Measurements from ENCODE around the gene KLF9. TPM values are rescaled to one million over a fixed set of nuclear protein-coding genes. Genes with fewer than 3 reads are reported as not detected.

The KLF9 gene
- total RNA-seq, 4 donors from 2014 or later = 13.7 to 71.0 (median 17.3) TPM

DNA sequence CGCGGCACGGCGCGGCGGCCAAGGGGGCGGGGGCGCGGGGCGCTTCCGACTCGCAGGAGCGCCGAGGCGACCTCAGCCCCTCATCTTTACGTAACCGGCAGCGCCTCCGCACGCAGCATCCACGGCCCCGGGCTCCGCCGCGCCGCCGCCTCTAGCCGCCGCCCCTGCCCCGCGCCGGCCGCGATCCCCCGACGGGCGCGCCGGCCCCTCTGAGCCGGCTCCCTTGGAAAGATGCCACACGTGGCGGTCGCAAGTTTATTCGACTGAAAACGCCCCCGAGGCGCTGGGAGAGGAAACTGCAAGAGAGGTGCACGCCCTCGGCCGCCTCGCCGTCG is 1.0 kb downstream of the KLF9 start:
- peaks cover 0 to 3% (median 0%) of the 10 kb centered on the region in 3 donors for H3K36me3 ChIP-seq
- H3K27ac ChIP-seq = peak overlapping the region; percentile 96 to 100 (median 100)
- H3K4me1 ChIP-seq = peaks cover 23 to 65% (median 24%) of the 10 kb centered on the region in 3 donors
- peak; percentile 72 for DNase-seq
- intact Hi-C loops (cut with DNase I) = no loop called here
- H3K9me3 ChIP-seq = no peaks in the 10 kb centered on the region
- peak overlapping the region; percentile 78 to 96 (median 88) for H3K4me3 ChIP-seq
- H3K27me3 ChIP-seq = no peaks in the 10 kb centered on the region
- no CpG with 5 or more reads among the region's 53 CpGs for WGBS, 2 donors
- TF ChIP-seq, protein P1, sequence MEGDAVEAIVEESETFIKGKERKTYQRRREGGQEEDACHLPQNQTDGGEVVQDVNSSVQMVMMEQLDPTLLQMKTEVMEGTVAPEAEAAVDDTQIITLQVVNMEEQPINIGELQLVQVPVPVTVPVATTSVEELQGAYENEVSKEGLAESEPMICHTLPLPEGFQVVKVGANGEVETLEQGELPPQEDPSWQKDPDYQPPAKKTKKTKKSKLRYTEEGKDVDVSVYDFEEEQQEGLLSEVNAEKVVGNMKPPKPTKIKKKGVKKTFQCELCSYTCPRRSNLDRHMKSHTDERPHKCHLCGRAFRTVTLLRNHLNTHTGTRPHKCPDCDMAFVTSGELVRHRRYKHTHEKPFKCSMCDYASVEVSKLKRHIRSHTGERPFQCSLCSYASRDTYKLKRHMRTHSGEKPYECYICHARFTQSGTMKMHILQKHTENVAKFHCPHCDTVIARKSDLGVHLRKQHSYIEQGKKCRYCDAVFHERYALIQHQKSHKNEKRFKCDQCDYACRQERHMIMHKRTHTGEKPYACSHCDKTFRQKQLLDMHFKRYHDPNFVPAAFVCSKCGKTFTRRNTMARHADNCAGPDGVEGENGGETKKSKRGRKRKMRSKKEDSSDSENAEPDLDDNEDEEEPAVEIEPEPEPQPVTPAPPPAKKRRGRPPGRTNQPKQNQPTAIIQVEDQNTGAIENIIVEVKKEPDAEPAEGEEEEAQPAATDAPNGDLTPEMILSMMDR (IDR thresholded peaks at IDR 0.05) = no peak
- TF ChIP-seq POLR2A (IDR thresholded peaks at IDR 0.05) = no peak

DNA sequence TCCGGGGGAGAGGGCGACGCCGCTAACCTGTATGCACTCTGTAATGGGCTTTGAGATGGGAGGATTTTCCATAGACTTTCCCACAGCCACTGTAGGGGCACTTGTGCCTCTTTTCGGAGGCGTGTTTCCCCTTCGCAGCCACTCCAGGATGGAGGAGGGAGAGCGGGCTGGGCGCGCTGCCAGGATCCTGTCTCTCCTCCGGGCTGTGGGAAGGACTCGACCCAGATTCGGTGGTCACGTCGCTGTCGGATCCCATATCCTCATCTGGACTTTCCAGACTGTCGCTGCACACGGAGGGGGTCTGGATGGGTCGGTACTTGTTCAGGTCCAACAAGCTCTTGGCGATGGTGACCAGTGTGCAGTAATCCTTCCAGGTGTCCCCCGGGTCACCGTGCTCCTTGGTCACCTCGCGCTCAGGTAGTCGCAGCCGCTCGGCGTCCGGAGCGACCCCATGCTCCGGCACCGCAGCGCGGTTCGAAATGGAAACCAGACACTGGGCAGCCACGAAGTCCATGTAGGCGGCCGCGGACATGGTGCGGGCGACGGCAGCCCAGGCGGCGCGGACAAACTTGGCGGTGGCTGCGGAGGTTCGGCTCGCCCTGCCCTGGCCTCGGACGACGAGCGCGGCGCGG is 1.5 kb downstream of the KLF9 start:
- Histone ChIP-seq H3K9me3 (no peaks in the 10 kb centered on the region), H3K4me1 (peaks cover 19 to 65% (median 22%) of the 10 kb centered on the region in 3 donors), H3K27ac (peak overlapping the region; percentile 96 to 100 (median 100)), H3K4me3 (peak overlapping the region; percentile 78 to 96 (median 88)), H3K36me3 (peaks cover 0 to 8% (median 0%) of the 10 kb centered on the region in 3 donors), H3K27me3 (no peaks in the 10 kb centered on the region)
- TF ChIP-seq, protein P1 (IDR thresholded peaks at IDR 0.05) = no peak
- TF ChIP-seq POLR2A (IDR thresholded peaks at IDR 0.05) = no peak
- DNase-seq = peak; percentile 27
- 2% methylated on average over 10 of the region's 56 CpGs; no CpG with 5 or more reads in 1 of the 2 donors for WGBS, 2 donors
- intact Hi-C loops (cut with DNase I) = no loop called here

DNA sequence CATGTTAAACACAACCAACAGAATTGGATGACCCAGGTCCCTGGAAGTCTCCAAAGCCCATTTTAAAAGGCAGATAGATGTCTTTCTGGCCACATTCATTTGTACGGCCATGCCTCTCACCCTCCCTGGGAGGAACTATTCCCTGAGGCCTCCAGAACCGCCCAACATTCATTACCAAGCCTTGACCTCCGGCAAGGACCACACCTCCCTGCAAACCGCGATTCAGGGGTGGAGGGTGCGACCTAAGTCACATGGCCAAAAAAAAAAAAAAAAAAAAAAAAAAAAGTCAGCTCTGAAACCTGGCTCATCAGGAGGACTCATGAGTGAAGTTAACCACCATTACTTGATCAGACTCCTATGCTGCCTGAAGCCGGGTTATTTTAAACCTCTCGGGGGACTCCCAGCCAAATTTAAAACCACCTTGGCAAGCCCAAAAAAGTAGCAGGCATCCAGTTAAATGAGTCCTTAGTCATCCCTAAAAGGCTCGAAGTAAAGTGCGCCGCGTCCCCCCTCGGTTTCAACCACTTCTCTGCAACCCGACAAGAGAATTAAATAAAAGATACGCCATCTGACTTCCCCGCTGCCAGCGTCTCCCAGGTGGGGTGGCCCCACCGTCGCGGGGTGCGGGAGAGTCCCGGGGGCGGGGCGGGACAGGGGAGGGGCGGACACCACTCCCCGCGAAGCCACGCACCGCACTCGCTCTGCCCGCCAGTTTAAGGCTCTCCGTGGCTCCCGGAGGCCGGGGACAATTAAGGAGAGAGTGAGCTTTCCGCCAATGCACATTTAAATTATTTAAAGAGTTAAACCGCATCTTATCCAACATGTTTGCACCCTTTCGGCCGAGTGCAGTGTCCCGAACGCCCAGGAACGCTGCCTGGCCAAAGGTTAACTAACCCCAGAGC is 2.3 kb downstream of the KLF9 start:
- H3K4me1 ChIP-seq = peaks cover 15 to 65% (median 22%) of the 10 kb centered on the region in 3 donors
- 0 to 1% methylated on average over 21 to 36 of the region's 41 CpGs for WGBS, 2 donors
- no peaks in the 10 kb centered on the region for H3K9me3 ChIP-seq
- TF ChIP-seq, protein P1 (IDR thresholded peaks at IDR 0.05) = no peak
- TF ChIP-seq POLR2A (IDR thresholded peaks at IDR 0.05) = peak in 2 of 4 donors; percentile 54 to 64
- peak overlapping the region; percentile 96 to 100 (median 100) for H3K27ac ChIP-seq
- peaks cover 0 to 13% (median 0%) of the 10 kb centered on the region in 3 donors for H3K36me3 ChIP-seq
- H3K4me3 ChIP-seq = peak overlapping the region; percentile 78 to 96 (median 88)
- intact Hi-C loops (cut with DNase I) = no loop called here
- DNase-seq = peak; percentile 6
- H3K27me3 ChIP-seq = no peaks in the 10 kb centered on the region

DNA sequence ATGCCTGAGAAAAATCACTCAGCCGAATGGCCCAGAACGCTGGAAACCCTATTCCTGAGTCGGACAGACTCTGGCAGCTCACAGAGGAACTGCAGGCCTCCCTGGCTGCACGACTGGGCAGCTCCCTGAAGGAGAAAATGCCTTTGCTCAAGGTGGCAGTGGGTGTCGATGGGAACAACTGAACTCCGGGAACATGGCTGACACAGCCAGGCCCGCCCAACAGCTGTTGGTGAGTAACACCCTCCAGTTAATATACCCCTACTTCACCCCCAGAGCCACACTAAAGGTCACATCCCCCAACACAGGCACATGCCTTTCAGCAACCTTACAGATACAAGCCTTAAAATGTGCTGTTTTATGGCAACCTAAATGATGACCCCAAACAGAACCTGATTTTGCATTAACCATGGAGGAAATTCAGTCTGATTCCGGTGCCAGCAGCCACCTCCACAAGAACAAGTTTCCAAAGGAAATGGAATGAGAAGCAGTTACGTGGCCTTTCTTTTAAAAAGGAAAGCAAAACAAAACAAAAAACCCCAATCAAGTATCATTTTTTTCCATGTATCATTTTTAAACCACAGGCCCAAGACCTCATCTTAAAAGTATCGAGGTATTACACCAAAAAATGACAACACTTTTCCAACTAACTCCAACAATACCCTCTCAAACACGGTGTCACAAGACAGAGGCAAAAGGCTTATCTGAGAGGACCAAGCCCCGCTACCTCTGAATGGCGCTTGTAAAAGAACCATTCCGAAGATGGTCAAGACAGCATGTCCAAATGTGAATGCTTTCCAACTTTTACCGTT is 3.1 kb downstream of the KLF9 start:
- Histone ChIP-seq H3K36me3 (peaks cover 0 to 13% (median 0%) of the 10 kb centered on the region in 3 donors), H3K27ac (peak overlapping the region; percentile 96 to 100 (median 100)), H3K27me3 (no peaks in the 10 kb centered on the region), H3K9me3 (no peaks in the 10 kb centered on the region), H3K4me3 (peak overlapping the region; percentile 78 to 96 (median 88)), H3K4me1 (peaks cover 16 to 67% (median 23%) of the 10 kb centered on the region in 3 donors)
- intact Hi-C loops (cut with DNase I) = no loop called here
- TF ChIP-seq POLR2A (IDR thresholded peaks at IDR 0.05) = peak in 1 of 4 donors; percentile 54
- TF ChIP-seq, protein P1 (IDR thresholded peaks at IDR 0.05) = peak in 1 of 6 experiments; percentile 10
- WGBS, 2 donors = 11 to 22% methylated on average over 8 to 11 of the region's 15 CpGs
- no peak for DNase-seq

Data from esophagus squamous epithelium (tissue), 5 donors.